Progenitor cell of endocrine pancreas (in vitro differentiated cells): Measurements from ENCODE around the gene RAB11FIP3. TPM values are rescaled to one million over a fixed set of nuclear protein-coding genes. Genes with fewer than 3 reads are reported as not detected.

Experiments
- DNase-seq: peaks from one replicate; pipeline ENCODE4 v3.0.0; 2021; ENCODE audit warnings: low spot score; ENCODE audit not compliant: unreplicated experiment
- H3K27ac Mint-ChIP-seq: 2 replicates; pipeline ENCODE4 v1.8.0; 2021; ENCODE audit warnings: mild to moderate bottlenecking, moderate library complexity, mixed read lengths
- H3K27me3 Mint-ChIP-seq: 2 replicates; pipeline ENCODE4 v1.8.0; 2021; ENCODE audit warnings: mixed read lengths
- H3K36me3 Mint-ChIP-seq: 2 replicates; pipeline ENCODE4 v1.8.0; 2022; ENCODE audit warnings: mixed read lengths; ENCODE audit not compliant: insufficient read depth
- H3K4me1 Mint-ChIP-seq: 2 replicates; pipeline ENCODE4 v1.8.0; 2021; ENCODE audit warnings: low read depth, mixed read lengths
- H3K4me3 Mint-ChIP-seq: 2 replicates; pipeline ENCODE4 v1.8.0; 2021; ENCODE audit warnings: low read depth, mild to moderate bottlenecking, moderate library complexity, mixed read lengths
- H3K9me3 Mint-ChIP-seq: 2 replicates; pipeline ENCODE4 v1.8.0; 2021; ENCODE audit warnings: low read depth, mixed read lengths
- total RNA-seq: library from RNA; stranded (reverse); gene quantifications from 2 replicates; pipeline ENCODE4 v1.2.1, GENCODE V29; 2021
- TF ChIP-seq, protein P1 (sequence below): fragments of 200-600 bp; sonication (generic); IDR thresholded peaks from one replicate; pipeline ENCODE4 v1.5.0; 2021; ENCODE audit warnings: antibody characterized with exemption, mild to moderate bottlenecking; ENCODE audit not compliant: unreplicated experiment

Gene RAB11FIP3
- total RNA-seq, 1 donor from 2014 or later: 97.9 TPM

DNA sequence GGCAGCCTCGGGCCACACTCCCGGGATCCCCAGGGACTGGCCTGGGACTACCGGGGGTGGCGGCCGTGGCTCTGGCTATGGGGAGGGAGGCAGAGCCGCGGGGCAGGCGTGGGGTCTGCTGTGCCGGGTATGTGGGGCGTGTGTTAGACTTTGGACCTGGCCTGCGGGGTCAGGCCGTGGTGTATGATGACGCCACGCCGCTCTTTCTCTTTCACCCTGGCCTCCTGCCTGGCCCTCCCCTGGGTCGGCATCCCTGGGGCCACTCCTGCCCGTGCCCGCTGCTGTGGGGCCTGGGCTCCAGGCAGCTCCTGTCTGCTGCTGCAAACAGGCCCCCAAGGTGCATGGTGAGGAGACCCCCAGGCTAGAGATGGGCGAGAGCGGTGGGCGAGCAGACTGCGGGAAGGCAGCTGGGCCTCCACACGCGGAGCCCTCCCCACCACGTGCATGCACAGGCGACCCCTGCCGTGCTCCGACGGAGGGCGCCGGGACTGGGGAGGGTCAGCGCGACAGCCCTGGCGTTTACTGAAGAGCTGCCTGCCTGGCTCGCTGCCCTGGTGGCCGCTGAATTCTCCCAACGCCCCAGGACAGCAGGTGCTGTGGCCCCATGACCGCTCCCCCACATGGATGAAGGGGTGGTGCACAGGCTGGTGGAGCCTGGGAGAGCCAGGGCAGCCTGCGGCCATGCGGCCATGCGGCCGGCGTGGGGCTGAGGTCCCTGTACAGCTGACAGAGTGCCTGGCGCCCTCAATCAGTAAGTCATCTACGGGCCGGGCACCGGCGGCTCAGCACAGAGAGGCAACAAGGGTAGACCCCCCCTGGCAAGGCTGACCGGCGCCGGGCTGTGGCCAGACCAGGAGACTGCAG is 118.1 kb downstream of the RAB11FIP3 start:
- TF ChIP-seq, protein P1, sequence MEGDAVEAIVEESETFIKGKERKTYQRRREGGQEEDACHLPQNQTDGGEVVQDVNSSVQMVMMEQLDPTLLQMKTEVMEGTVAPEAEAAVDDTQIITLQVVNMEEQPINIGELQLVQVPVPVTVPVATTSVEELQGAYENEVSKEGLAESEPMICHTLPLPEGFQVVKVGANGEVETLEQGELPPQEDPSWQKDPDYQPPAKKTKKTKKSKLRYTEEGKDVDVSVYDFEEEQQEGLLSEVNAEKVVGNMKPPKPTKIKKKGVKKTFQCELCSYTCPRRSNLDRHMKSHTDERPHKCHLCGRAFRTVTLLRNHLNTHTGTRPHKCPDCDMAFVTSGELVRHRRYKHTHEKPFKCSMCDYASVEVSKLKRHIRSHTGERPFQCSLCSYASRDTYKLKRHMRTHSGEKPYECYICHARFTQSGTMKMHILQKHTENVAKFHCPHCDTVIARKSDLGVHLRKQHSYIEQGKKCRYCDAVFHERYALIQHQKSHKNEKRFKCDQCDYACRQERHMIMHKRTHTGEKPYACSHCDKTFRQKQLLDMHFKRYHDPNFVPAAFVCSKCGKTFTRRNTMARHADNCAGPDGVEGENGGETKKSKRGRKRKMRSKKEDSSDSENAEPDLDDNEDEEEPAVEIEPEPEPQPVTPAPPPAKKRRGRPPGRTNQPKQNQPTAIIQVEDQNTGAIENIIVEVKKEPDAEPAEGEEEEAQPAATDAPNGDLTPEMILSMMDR: no peak
- H3K27ac Mint-ChIP-seq: no peak overlapping the region
- H3K9me3 Mint-ChIP-seq: no peaks in the 10 kb centered on the region
- H3K4me1 Mint-ChIP-seq: no peaks in the 10 kb centered on the region
- DNase-seq: no peak
- H3K36me3 Mint-ChIP-seq: peaks cover 2% of the 10 kb centered on the region
- no peak overlapping the region for H3K4me3 Mint-ChIP-seq
- no peaks in the 10 kb centered on the region for H3K27me3 Mint-ChIP-seq

DNA sequence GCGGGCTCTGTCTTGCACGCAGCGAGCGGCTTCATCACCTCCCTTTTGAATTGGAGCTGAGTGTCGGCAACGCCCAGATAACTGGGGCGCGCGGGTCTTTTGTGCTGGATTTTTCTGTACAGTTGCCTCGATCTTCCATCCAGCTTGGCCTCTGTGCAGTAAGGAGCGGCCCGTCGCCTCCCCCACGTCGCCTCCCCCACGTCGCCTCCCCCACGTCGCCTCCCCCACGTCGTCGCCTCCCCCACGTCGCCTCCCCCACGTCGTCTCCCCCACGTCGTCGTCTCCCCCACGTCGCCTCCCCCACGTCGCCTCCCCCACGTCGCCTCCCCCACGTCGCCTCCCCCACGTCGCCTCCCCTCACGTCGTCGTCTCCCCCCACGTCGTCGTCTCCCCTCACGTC is 119.1 kb downstream of the RAB11FIP3 start:
- H3K27ac Mint-ChIP-seq: no peak overlapping the region
- no peaks in the 10 kb centered on the region for H3K9me3 Mint-ChIP-seq
- H3K4me3 Mint-ChIP-seq: no peak overlapping the region
- no peaks in the 10 kb centered on the region for H3K36me3 Mint-ChIP-seq
- H3K4me1 Mint-ChIP-seq: no peaks in the 10 kb centered on the region
- DNase-seq: no peak
- TF ChIP-seq, protein P1: no peak
- H3K27me3 Mint-ChIP-seq: no peaks in the 10 kb centered on the region

DNA sequence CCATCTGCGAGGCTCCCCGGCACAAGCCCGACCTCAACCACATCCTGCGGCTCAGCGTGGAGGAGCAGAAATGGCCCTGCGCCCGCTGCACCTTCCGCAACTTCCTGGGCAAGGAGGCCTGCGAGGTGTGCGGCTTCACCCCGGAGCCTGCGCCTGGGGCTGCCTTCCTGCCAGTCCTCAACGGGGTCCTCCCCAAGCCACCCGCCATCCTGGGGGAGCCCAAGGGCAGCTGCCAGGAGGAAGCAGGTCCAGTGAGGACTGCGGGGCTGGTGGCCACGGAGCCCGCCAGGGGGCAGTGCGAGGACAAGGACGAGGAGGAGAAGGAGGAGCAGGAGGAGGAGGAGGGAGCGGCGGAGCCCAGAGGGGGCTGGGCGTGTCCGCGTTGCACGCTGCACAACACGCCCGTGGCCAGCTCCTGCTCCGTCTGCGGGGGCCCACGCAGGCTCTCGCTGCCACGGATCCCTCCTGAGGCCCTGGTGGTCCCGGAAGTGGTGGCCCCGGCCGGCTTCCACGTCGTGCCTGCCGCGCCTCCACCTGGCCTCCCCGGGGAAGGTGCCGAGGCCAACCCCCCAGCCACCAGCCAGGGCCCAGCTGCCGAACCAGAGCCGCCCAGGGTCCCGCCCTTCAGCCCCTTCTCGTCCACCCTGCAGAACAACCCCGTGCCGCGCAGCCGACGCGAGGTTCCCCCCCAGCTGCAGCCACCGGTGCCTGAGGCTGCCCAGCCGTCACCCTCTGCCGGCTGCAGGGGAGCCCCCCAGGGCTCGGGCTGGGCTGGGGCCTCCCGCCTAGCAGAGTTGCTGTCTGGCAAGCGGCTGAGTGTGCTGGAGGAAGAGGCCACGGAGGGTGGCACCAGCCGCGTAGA is 121.7 kb downstream of the RAB11FIP3 start:
- no peaks in the 10 kb centered on the region for H3K9me3 Mint-ChIP-seq
- no peak for DNase-seq
- no peaks in the 10 kb centered on the region for H3K36me3 Mint-ChIP-seq
- H3K4me3 Mint-ChIP-seq: no peak overlapping the region
- TF ChIP-seq, protein P1: peak; percentile 57
- no peaks in the 10 kb centered on the region for H3K4me1 Mint-ChIP-seq
- H3K27me3 Mint-ChIP-seq: no peaks in the 10 kb centered on the region
- H3K27ac Mint-ChIP-seq: no peak overlapping the region

DNA sequence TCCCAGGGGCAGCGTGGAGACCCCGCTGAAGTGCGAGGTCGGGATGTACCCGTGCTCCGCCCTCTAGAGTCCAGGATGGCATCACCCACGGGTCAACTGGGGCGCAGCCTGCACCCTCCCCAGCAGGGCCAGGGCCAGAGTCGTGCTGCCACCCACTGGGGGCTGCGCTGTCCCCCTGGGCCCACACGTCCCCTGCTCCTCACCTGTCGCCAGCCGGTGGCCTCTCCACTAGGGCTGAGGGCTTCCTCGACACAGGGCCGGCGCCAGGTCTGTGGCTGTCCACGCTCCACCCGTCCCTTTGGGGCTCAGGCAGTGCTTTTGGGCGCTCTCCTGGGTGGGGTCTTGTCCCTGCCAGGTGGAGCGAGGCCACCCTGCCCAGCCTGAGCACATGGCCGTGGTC is 123.1 kb downstream of the RAB11FIP3 start:
- no peaks in the 10 kb centered on the region for H3K27me3 Mint-ChIP-seq
- no peaks in the 10 kb centered on the region for H3K4me1 Mint-ChIP-seq
- no peaks in the 10 kb centered on the region for H3K36me3 Mint-ChIP-seq
- TF ChIP-seq, protein P1: no peak
- DNase-seq: no peak
- H3K27ac Mint-ChIP-seq: no peak overlapping the region
- no peak overlapping the region for H3K4me3 Mint-ChIP-seq
- no peaks in the 10 kb centered on the region for H3K9me3 Mint-ChIP-seq

DNA sequence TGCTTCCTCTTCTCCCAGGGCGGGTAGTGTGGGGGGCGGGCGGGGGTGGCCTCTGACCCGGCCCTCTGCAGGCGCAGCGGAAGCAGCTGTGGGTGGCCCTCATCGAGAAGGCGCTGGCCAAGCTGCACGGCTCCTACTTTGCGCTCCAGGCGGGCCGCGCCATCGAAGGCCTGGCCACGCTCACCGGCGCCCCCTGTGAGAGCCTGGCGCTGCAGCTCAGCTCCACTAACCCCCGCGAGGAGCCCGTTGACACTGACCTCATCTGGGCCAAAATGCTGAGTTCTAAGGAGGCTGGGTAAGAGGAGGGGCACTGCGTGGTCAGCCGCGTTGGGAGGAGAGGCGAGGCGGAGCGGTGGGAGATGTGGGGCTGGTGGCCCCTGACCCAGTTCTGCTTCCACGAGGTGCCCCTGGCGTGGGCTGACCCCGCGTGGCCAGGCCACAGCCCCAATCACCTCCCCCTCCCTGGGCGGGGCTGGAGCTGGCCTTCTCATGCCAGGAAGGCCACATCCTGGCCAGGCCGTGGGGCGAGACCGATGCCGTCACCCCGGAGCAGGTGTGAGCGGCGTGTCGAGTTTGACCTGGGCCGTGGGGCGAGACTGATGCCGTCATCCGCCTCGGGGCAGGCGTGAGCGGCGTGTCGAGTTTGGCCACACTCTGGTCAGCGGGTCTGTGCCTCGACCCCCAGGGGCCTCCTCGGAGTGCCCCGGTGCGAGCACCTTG is 124.3 kb downstream of the RAB11FIP3 start:
- no peak overlapping the region for H3K4me3 Mint-ChIP-seq
- TF ChIP-seq, protein P1: peak; percentile 8
- DNase-seq: no peak
- no peaks in the 10 kb centered on the region for H3K9me3 Mint-ChIP-seq
- no peaks in the 10 kb centered on the region for H3K4me1 Mint-ChIP-seq
- peaks cover 1% of the 10 kb centered on the region for H3K36me3 Mint-ChIP-seq
- no peaks in the 10 kb centered on the region for H3K27me3 Mint-ChIP-seq
- no peak overlapping the region for H3K27ac Mint-ChIP-seq
